Lower leg skin (tissue), 4 donors: ENCODE measurements around the gene OR52E8. TPM values are rescaled to one million over a fixed set of nuclear protein-coding genes. Genes with fewer than 3 reads are reported as not detected.

Source experiments
- DNase-seq, 2 donors: peaks; one replicate each; pipeline ENCODE4 v3.0.0-alpha.2; 2019; ENCODE audit warnings: low spot score in 2 of 2
- H3K4me3 ChIP-seq: fragments of 200-600 bp; sonication (generic); 2 replicates; pipeline ENCODE4 v1.5.1; 2017; ENCODE audit warnings: mild to moderate bottlenecking, low read depth; ENCODE audit not compliant: poor library complexity, severe bottlenecking
- CTCF ChIP-seq, 3 donors: fragments of 450-650 bp; IDR thresholded peaks; one replicate each; pipeline ENCODE4 v1.5.1; 2016; ENCODE audit warnings: antibody characterized with exemption in 3 of 3, mild to moderate bottlenecking in 3 of 3, moderate library complexity in 2 of 3
- POLR2A ChIP-seq, 2 donors: fragments of 450-650 bp; IDR thresholded peaks; one replicate each; pipeline ENCODE4 v1.6.1; 2016 to 2017; ENCODE audit warnings: antibody characterized with exemption in 2 of 2, mild to moderate bottlenecking in 1 of 2, moderate library complexity in 1 of 2
- WGBS, 2 donors: methylation state at CpG; one replicate each; pipeline ENCODE4 v1.1.5; 2018; 5-methylcytosine and 5-hydroxymethylcytosine counted together
- intact Hi-C: fragments of 100-400 bp; cut with DNase I; formaldehyde crosslinking; loops from one replicate; pipeline ENCODE4 v1.15.0; 2023; ENCODE audit warnings: low total_unique reads
- total RNA-seq, 4 donors: library from RNA; depleted of rRNA; stranded (reverse); fragments of >200 nt; gene quantifications; one replicate each; pipeline ENCODE4 v1.1.0, GENCODE V29; 2016

OR52E8 gene
- total RNA-seq, 4 donors from 2014 or later = not detected

GRCh38 chr11:5818245-5818886 is 39.1 kb downstream of the OR52E8 start:
- no peak for DNase-seq
- intact Hi-C loops = no loop called here
- 16 to 31% methylated on average over 1 of the region's 1 CpG for WGBS, 2 donors
- TF ChIP-seq POLR2A (IDR thresholded peaks at IDR 0.05) (no peak), CTCF (IDR thresholded peaks at IDR 0.05) (no peak)
- no peak overlapping the region for H3K4me3 ChIP-seq

DNA sequence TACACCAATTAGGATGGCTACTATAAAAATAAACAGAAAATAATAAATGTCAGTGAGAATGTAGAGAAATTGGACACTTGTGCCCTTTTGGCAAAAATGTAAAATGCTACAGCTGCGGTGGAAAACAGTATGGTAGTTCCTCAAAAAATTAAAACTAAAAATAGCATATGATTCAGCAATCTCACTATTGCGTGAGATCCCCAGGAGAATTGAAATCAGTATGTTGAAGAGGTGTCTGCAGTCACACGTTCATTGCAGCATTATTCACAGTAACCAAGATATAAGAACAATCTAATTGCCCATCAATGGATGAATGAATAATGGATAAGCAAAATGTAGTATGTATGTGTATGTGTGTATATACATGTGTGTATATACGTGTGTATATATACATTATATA is 42.0 kb downstream of the OR52E8 start:
- no peak for TF ChIP-seq CTCF (IDR thresholded peaks at IDR 0.05)
- TF ChIP-seq POLR2A (IDR thresholded peaks at IDR 0.05) = no peak
- intact Hi-C loops = no loop called here
- no peak overlapping the region for H3K4me3 ChIP-seq
- WGBS, 2 donors = 35 to 43% methylated on average over 4 of the region's 4 CpGs
- no peak for DNase-seq

- DNase-seq = no peak
- 74 to 79% methylated on average over 6 of the region's 6 CpGs for WGBS, 2 donors
- intact Hi-C loops = loop anchor here (5.0 kb wide), 1 partner anchor 333 kb away; no protein-coding TSS in a partner anchor
- no peak for TF ChIP-seq CTCF (IDR thresholded peaks at IDR 0.05)
- TF ChIP-seq POLR2A (IDR thresholded peaks at IDR 0.05) = no peak
- no peak overlapping the region for H3K4me3 ChIP-seq
Observed at GRCh38 chr11:5809905-5810795, 47.3 kb downstream of the OR52E8 start.

- DNase-seq = no peak
- intact Hi-C loops = loop anchor here (5.0 kb wide), 1 partner anchor 332 kb away; no protein-coding TSS in a partner anchor
- no peak for TF ChIP-seq POLR2A (IDR thresholded peaks at IDR 0.05)
- no peak for TF ChIP-seq CTCF (IDR thresholded peaks at IDR 0.05)
- 38 to 44% methylated on average over 5 of the region's 5 CpGs for WGBS, 2 donors
- H3K4me3 ChIP-seq = peak overlapping the region; percentile 15
Observed at GRCh38 chr11:5809122-5809519, 48.4 kb downstream of the OR52E8 start.

DNA sequence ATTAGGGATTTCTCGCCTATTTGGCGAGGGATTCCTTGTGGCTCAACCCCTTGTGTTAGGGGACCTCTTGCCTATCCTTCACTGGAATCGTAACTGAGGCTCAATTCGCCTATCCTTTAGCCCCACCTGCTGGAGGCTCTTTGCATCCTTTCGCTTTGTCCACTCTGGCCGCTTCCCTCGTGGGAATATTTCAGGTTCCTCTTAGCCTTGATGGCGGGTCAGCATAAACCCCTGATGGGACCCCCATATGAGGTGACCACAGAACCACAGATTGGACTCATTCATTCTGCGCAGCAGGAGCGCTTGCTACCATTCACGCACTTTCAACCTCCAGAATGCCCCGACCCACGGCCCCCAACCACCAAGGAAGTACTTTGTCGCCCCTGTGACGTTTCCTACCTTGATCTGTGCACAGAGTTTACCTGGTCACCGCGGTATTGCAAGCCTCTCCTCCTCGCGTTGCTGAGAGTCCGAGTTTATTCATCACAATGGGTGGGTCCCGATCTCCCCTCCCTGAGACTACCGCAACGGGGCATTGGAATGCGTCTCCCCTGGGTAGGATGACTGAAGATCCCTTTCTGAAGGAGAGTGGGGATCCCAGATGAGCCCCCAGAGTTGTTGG is 48.9 kb downstream of the OR52E8 start, which contains the start of gene OR52N2:
TSS of gene OR52N2 (plus strand) at position 425 of the 622 bp plus-strand sequence. CDS start 11,412 bp downstream, outside the sequence.
- intact Hi-C loops = loop anchor here (5.0 kb wide), 1 partner anchor 331 kb away; no protein-coding TSS in a partner anchor
- peak in 1 of 2 donors; percentile 62 for DNase-seq
- peak in 1 of 3 donors; percentile 58 for TF ChIP-seq CTCF (IDR thresholded peaks at IDR 0.05)
- no peak for TF ChIP-seq POLR2A (IDR thresholded peaks at IDR 0.05)
- H3K4me3 ChIP-seq = peak within 1 kb of the TSS; percentile 15
- WGBS, 2 donors = 3 to 25% methylated on average over 24 of the region's 24 CpGs
